GM12878 (cell line): ENCODE results near the gene RNASEH2B. TPM values are rescaled to one million over a fixed set of nuclear protein-coding genes. Genes with fewer than 3 reads are reported as not detected.

Experiments
- ATAC-seq: fragments of 200-7000 bp; cut with Tn5 transposase; 3 replicates; pipeline ENCODE4 v1.9.1; 2020; ENCODE audit warnings: mild to moderate bottlenecking, moderate library complexity
- BruUV-seq: library from RNA; stranded (reverse); fragments of 400-500 nt; replicated peaks from 2 replicates; lab custom pipeline; 2021; lab: Mats Ljungman, UMichigan
- CTCF ChIA-PET: fragments of 300-600 bp; sonication (Branson Sonifier 250); formaldehyde crosslinking; extraction: SDS; loops from one replicate; lab custom pipeline; 2021; ENCODE audit warnings: inconsistent platforms; lab: Yijun Ruan, JAX
- POLR2A ChIA-PET: fragments of 350-600 bp; formaldehyde crosslinking; extraction: SDS; loops from one replicate; lab custom pipeline; 2021; ENCODE audit warnings: inconsistent platforms; lab: Charles Lee
- RAD21 ChIA-PET: fragments of 300-600 bp; sonication (Branson Sonifier 250); formaldehyde crosslinking; loops from one replicate; lab custom pipeline; 2023; ENCODE audit warnings: antibody characterized with exemption; ENCODE audit not compliant: unreplicated experiment; lab: Charles Lee
- SMC1A ChIA-PET: fragments of 300-600 bp; sonication (Branson Sonifier 250); formaldehyde crosslinking; loops from one replicate; lab custom pipeline; 2023; ENCODE audit not compliant: unreplicated experiment, uncharacterized antibody; lab: Charles Lee
- DNase-seq: peaks from one replicate; pipeline ENCODE4 v3.0.0-alpha.2; 2011; ENCODE audit warnings: low read depth, low spot score
- FAIRE-seq: peaks from 3 replicates; lab custom pipeline; 2011; peaks lifted over from hg19 to GRCh38; lab: Jason Lieb, UNC
- H2AFZ ChIP-seq: 2 replicates; pipeline ENCODE4 v1.6.0; 2011; ENCODE audit warnings: low read depth, low read length, control low read depth; ENCODE audit not compliant: control insufficient read depth
- H3K27ac ChIP-seq: 2 replicates; pipeline ENCODE4 v1.5.1; 2011; ENCODE audit warnings: control low read depth; ENCODE audit not compliant: control insufficient read depth, insufficient read depth
- H3K27me3 ChIP-seq, 2 experiments: replicated peaks in 1 of 2; 2 replicates each; pipeline versions ENCODE4 v1.6.0 to v1.6.1; 2011; ENCODE audit warnings: low read length in 1 of 2; ENCODE audit not compliant: control insufficient read depth in 2 of 2, insufficient read depth in 2 of 2
- H3K36me3 ChIP-seq, 2 experiments: 2 replicates each; pipeline ENCODE4 v1.5.1; 2011; ENCODE audit warnings: low read length in 1 of 2; ENCODE audit not compliant: control insufficient read depth in 2 of 2, insufficient read depth in 2 of 2
- H3K4me1 ChIP-seq: 2 replicates; pipeline ENCODE4 v1.6.1; 2011; ENCODE audit warnings: mild to moderate bottlenecking, low read length, moderate library complexity, mixed read lengths; ENCODE audit not compliant: control insufficient read depth, insufficient read depth
- H3K4me2 ChIP-seq: 2 replicates; pipeline ENCODE4 v1.6.0; 2011; ENCODE audit warnings: control low read depth; ENCODE audit not compliant: control insufficient read depth, insufficient read depth
- H3K4me3 ChIP-seq: fragments of 200-600 bp; sonication (generic); 2 replicates; pipeline ENCODE4 v1.5.1; 2016
- H3K79me2 ChIP-seq: 2 replicates; pipeline ENCODE4 v1.6.0; 2011; ENCODE audit warnings: low read length; ENCODE audit not compliant: control insufficient read depth, insufficient read depth
- H3K9ac ChIP-seq: 2 replicates; pipeline ENCODE4 v1.8.0; 2011; ENCODE audit warnings: low read length, control low read depth, mixed read lengths; ENCODE audit not compliant: control insufficient read depth, insufficient read depth
- H3K9me3 ChIP-seq: replicated peaks from 3 replicates; pipeline ENCODE4 v1.5.1; 2011; ENCODE audit warnings: mild to moderate bottlenecking, low read length; ENCODE audit not compliant: control insufficient read depth, insufficient read depth
- H4K20me1 ChIP-seq: 2 replicates; pipeline ENCODE4 v1.6.0; 2011; ENCODE audit not compliant: control insufficient read depth, insufficient read depth
- CREB1 ChIP-seq: IDR thresholded peaks from 2 replicates; pipeline ENCODE4 v1.6.1; 2012; ENCODE audit warnings: low read depth, mild to moderate bottlenecking, inconsistent platforms
- DPF2 ChIP-seq: fragments of 450-650 bp; IDR thresholded peaks from 2 replicates; pipeline ENCODE4 v1.6.1; 2017; ENCODE audit warnings: mild to moderate bottlenecking
- EGR1 ChIP-seq, 2 experiments: IDR thresholded peaks; 1 replicate in 1 of 2; 2 replicates in 1 of 2; pipeline ENCODE4 v1.6.1; 2011 to 2012; ENCODE audit warnings: low read depth in 2 of 2, low read length in 2 of 2, borderline replicate concordance in 1 of 2, mild to moderate bottlenecking in 1 of 2, moderate library complexity in 1 of 2
- KDM1A ChIP-seq: fragments of 200-600 bp; sonication (generic); IDR thresholded peaks from 2 replicates; pipeline ENCODE4 v1.6.1; 2016; ENCODE audit warnings: borderline replicate concordance
- NR2C1 ChIP-seq: fragments of 450-650 bp; IDR thresholded peaks from 2 replicates; pipeline ENCODE4 v1.6.1; 2017; ENCODE audit warnings: antibody characterized with exemption, mild to moderate bottlenecking, moderate library complexity
- SUPT20H ChIP-seq: IDR thresholded peaks from 2 replicates; pipeline ENCODE4 v1.6.1; 2011; ENCODE audit warnings: low read depth, mild to moderate bottlenecking, low read length, moderate library complexity, borderline replicate concordance; ENCODE audit not compliant: control insufficient read depth
- TARDBP ChIP-seq: IDR thresholded peaks from 2 replicates; pipeline ENCODE4 v1.6.1; 2016; ENCODE audit warnings: borderline replicate concordance
- ZBED1 ChIP-seq: IDR thresholded peaks from 2 replicates; pipeline ENCODE4 v1.6.1; 2016; ENCODE audit warnings: borderline replicate concordance
- WGBS: methylation state at CpG from one replicate; pipeline ENCODE4 v1.1.6; 2016; ENCODE audit warnings: low lambda C conversion rate; ENCODE audit not compliant: insufficient replicate concordance, insufficient coverage; ENCODE audit errors: missing lambda C conversion rate; 5-methylcytosine and 5-hydroxymethylcytosine counted together
- in situ Hi-C: fragments of 300-500 bp; cut with MboI; formaldehyde crosslinking; loops from 9 replicates; pipeline ENCODE4 v1.14.3; 2018; ENCODE audit warnings: mixed read lengths
- intact Hi-C: fragments of 100-400 bp; cut with micrococcal nuclease; formaldehyde crosslinking; loops from one replicate; pipeline ENCODE4 v1.14.2; 2022; ENCODE audit not compliant: unreplicated experiment
- polyA plus RNA-seq, 11 experiments: library from polyadenylated mRNA; depleted of rRNA in 4 of 11; unstranded in 6 of 11; stranded (reverse) in 5 of 11; fragments of >200 nt; fragmentation: Nextera tagmentation in 4 of 11; fragmentation: Illumina TruSeq in 1 of 11; extraction: Ambion mirVana in 4 of 11; extraction: Trizol in 1 of 11; gene quantifications; 1 replicate in 1 of 11; 2 replicates in 10 of 11; pipeline versions ENCODE4 v1.2.1 to v1.2.3, GENCODE V29; 2011 to 2016; ENCODE audit warnings: inconsistent platforms in 2 of 11, missing spikeins in 2 of 11, low read depth in 1 of 11
- total RNA-seq, 4 experiments: library from RNA; depleted of rRNA in 3 of 4; stranded (reverse); fragments of >200 nt in 3 of 4; fragmentation: Illumina TruSeq in 1 of 4; extraction: Trizol in 1 of 4; gene quantifications; 2 replicates each; pipeline versions ENCODE4 v1.2.1 to v1.2.3, GENCODE V29; 2013 to 2021
- TF ChIP-seq, protein P1 (sequence below): fragments of 450-650 bp; IDR thresholded peaks from 2 replicates; pipeline ENCODE4 v1.6.1; 2016; ENCODE audit warnings: mild to moderate bottlenecking
- TF ChIP-seq, protein P2 (sequence below): fragments of 450-650 bp; IDR thresholded peaks from 2 replicates; pipeline ENCODE4 v1.6.1; 2017; ENCODE audit warnings: low read depth, mild to moderate bottlenecking, moderate library complexity
- TF ChIP-seq, protein P3 (sequence below): IDR thresholded peaks from 2 replicates; pipeline ENCODE4 v1.6.1; 2012; ENCODE audit warnings: mild to moderate bottlenecking, low read depth, low read length

Gene RNASEH2B
- total and polyA plus RNA-seq, 10 of the 15 experiments (the other 5 are each of a cell fraction or from before 2014, with no cell fraction given): 64.9 to 148 (median 97.3) TPM

DNA sequence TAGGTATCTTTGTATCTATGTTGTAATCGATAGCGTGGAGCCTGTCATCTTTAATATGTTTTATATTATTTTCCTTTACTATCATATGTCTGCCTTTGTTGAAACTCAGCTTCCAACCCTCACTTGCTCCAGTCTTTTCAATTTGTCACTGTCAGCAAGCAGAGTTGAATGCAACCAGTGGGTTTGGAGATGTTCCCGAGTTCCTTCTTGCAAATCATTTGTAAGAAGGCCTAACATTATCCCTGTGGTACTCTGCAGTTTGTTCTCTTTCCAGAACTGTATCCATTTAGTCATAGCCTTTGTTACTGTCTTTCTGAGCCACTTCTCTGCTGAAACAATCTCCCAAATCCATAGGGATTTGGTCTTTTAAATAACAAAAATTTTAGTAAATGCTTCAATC lies 41.8 kb downstream of the RNASEH2B start:
- Histone ChIP-seq H3K27ac (no peak overlapping the region), H2AFZ (no peak overlapping the region), H3K79me2 (no peaks in the 10 kb centered on the region), H3K4me3 (no peak overlapping the region), H3K4me1 (no peaks in the 10 kb centered on the region), H4K20me1 (no peaks in the 10 kb centered on the region)
- SMC1A ChIA-PET: interaction anchor here (1.4 kb wide), 1 partner anchor 8 kb away, joined by 4 read pairs; no protein-coding TSS in a partner anchor
- intact Hi-C loops (no loop called here), in situ Hi-C loops (no loop called here)
- CTCF ChIA-PET: interaction anchor here (1.6 kb wide), 1 partner anchor 11 kb away, joined by 3 read pairs; no protein-coding TSS in a partner anchor
- RAD21 ChIA-PET: no interaction called here
- DNase-seq (no peak), FAIRE-seq (no peak)
- no peak for TF ChIP-seq ZBED1
- TF ChIP-seq, protein P1, sequence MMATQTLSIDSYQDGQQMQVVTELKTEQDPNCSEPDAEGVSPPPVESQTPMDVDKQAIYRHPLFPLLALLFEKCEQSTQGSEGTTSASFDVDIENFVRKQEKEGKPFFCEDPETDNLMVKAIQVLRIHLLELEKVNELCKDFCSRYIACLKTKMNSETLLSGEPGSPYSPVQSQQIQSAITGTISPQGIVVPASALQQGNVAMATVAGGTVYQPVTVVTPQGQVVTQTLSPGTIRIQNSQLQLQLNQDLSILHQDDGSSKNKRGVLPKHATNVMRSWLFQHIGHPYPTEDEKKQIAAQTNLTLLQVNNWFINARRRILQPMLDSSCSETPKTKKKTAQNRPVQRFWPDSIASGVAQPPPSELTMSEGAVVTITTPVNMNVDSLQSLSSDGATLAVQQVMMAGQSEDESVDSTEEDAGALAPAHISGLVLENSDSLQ: no peak
- TF ChIP-seq, all 136 proteins: peak for 0
- no peaks in the 10 kb centered on the region for H3K27me3 ChIP-seq
- BruUV-seq: no TSS peak
- H3K36me3 ChIP-seq: peaks cover 1 to 19% of the 10 kb centered on the region in 2 experiments
- ATAC-seq: no peak
- H3K4me2 ChIP-seq: no peak overlapping the region
- 98% methylated on average over 3 of the region's 3 CpGs for WGBS
- H3K9me3 ChIP-seq: no peaks in the 10 kb centered on the region
- no peak overlapping the region for H3K9ac ChIP-seq
- POLR2A ChIA-PET: interaction anchor here (1.0 kb wide), 1 partner anchor 11 kb away, joined by 3 read pairs; no protein-coding TSS in a partner anchor

DNA sequence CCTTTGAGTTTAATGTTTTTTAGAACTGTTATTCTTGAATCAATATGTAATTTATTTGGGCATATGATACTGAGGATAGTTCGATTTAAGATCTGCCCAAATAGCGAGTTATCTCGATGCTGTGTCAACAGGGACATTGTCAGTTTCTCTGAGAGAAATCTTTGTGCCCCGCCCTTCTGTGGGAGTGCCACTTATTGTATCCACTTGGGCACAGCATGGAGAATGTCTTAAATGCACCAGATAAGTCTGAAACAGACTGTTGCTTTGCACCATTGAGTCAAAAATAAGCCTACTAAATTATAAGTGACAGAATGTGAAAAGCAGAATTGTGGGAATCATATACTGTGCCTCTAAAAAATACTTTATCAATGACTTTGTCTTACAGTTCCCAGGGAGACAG lies 45.6 kb downstream of the RNASEH2B start:
- in situ Hi-C loops: no loop called here
- intact Hi-C loops: no loop called here
- no peaks in the 10 kb centered on the region for H4K20me1 ChIP-seq
- no peak for TF ChIP-seq KDM1A
- TF ChIP-seq, protein P2, sequence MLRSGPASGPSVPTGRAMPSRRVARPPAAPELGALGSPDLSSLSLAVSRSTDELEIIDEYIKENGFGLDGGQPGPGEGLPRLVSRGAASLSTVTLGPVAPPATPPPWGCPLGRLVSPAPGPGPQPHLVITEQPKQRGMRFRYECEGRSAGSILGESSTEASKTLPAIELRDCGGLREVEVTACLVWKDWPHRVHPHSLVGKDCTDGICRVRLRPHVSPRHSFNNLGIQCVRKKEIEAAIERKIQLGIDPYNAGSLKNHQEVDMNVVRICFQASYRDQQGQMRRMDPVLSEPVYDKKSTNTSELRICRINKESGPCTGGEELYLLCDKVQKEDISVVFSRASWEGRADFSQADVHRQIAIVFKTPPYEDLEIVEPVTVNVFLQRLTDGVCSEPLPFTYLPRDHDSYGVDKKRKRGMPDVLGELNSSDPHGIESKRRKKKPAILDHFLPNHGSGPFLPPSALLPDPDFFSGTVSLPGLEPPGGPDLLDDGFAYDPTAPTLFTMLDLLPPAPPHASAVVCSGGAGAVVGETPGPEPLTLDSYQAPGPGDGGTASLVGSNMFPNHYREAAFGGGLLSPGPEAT: no peak
- TF ChIP-seq CREB1: no peak
- no peak for TF ChIP-seq EGR1 (IDR thresholded peaks at IDR 0.05; ENCODE audit: borderline replicate concordance in 1 of 2, low read depth in 2 of 2, low read length in 2 of 2)
- no peak for TF ChIP-seq DPF2
- no peak for TF ChIP-seq NR2C1
- TF ChIP-seq, protein P3, sequence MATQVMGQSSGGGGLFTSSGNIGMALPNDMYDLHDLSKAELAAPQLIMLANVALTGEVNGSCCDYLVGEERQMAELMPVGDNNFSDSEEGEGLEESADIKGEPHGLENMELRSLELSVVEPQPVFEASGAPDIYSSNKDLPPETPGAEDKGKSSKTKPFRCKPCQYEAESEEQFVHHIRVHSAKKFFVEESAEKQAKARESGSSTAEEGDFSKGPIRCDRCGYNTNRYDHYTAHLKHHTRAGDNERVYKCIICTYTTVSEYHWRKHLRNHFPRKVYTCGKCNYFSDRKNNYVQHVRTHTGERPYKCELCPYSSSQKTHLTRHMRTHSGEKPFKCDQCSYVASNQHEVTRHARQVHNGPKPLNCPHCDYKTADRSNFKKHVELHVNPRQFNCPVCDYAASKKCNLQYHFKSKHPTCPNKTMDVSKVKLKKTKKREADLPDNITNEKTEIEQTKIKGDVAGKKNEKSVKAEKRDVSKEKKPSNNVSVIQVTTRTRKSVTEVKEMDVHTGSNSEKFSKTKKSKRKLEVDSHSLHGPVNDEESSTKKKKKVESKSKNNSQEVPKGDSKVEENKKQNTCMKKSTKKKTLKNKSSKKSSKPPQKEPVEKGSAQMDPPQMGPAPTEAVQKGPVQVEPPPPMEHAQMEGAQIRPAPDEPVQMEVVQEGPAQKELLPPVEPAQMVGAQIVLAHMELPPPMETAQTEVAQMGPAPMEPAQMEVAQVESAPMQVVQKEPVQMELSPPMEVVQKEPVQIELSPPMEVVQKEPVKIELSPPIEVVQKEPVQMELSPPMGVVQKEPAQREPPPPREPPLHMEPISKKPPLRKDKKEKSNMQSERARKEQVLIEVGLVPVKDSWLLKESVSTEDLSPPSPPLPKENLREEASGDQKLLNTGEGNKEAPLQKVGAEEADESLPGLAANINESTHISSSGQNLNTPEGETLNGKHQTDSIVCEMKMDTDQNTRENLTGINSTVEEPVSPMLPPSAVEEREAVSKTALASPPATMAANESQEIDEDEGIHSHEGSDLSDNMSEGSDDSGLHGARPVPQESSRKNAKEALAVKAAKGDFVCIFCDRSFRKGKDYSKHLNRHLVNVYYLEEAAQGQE: no peak
- TF ChIP-seq SUPT20H: no peak
- TF ChIP-seq TARDBP: no peak
- H3K9ac ChIP-seq: no peak overlapping the region
- RAD21 ChIA-PET: no interaction called here
- H2AFZ ChIP-seq: no peak overlapping the region
- no peak for DNase-seq
- no peaks in the 10 kb centered on the region for H3K9me3 ChIP-seq
- no peak for FAIRE-seq
- no peaks in the 10 kb centered on the region for H3K79me2 ChIP-seq
- H3K27me3 ChIP-seq: no peaks in the 10 kb centered on the region
- POLR2A ChIA-PET: no interaction called here
- CTCF ChIA-PET: interaction anchor here (0.8 kb wide), 1 partner anchor 11 kb away, joined by 3 read pairs; no protein-coding TSS in a partner anchor
- SMC1A ChIA-PET: interaction anchor here (1.1 kb wide), 1 partner anchor 16 kb away, joined by 4 read pairs; no protein-coding TSS in a partner anchor
- 98% methylated on average over 4 of the region's 4 CpGs for WGBS
- BruUV-seq: no TSS peak
- no peaks in the 10 kb centered on the region for H3K4me1 ChIP-seq
- no peak for ATAC-seq
- H3K27ac ChIP-seq: no peak overlapping the region
- H3K4me3 ChIP-seq: no peak overlapping the region
- H3K36me3 ChIP-seq: peaks cover 0 to 8% of the 10 kb centered on the region in 2 experiments
- no peak overlapping the region for H3K4me2 ChIP-seq
